ENCODE measurements around the gene DSCAML1.

DNA sequence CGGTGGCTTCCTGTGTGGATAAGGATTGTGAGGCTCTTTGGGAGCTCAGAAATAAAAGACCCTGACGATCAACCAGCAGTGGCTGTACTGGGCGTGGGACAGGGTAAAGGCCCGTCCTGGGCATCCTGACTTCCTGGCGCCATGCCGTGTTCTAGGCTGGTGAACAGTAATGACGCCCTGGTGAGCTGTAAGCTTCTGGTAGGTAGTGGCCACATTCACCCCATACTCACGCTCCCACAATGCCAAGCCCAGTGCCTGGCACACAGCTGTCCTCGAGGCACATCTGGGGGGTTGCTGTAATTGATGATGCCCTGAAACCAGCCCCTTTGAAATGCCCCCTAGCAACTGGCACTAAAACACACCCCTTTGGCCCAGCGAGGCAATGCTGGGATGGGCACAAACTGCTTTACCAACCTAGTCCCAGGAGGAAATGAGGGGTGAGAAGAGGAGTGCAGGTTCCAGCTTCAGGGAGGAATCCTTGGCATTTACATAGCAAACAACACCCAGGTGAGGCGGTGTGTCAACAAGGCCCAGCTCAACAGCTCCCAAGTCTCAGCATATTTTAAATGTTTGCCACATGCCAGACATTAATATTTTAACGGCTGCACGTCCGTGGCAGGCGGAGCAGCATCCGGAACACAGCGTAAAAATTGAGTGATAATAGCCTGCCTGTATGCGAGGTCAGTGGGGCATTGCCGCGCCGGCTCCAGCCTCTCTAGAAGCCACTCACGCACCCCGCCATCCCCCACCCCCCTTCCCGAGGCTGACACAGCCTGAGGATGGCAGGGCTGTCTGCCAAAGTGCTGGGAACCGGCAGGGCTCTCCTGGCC, 79.3 kb downstream of the DSCAML1 start:
- TF ChIP-seq, protein P1, sequence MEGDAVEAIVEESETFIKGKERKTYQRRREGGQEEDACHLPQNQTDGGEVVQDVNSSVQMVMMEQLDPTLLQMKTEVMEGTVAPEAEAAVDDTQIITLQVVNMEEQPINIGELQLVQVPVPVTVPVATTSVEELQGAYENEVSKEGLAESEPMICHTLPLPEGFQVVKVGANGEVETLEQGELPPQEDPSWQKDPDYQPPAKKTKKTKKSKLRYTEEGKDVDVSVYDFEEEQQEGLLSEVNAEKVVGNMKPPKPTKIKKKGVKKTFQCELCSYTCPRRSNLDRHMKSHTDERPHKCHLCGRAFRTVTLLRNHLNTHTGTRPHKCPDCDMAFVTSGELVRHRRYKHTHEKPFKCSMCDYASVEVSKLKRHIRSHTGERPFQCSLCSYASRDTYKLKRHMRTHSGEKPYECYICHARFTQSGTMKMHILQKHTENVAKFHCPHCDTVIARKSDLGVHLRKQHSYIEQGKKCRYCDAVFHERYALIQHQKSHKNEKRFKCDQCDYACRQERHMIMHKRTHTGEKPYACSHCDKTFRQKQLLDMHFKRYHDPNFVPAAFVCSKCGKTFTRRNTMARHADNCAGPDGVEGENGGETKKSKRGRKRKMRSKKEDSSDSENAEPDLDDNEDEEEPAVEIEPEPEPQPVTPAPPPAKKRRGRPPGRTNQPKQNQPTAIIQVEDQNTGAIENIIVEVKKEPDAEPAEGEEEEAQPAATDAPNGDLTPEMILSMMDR (IDR thresholded peaks at IDR 0.05), result no peak
- no peak for TF ChIP-seq POLR2AphosphoS5 (IDR thresholded peaks at IDR 0.05)
